GM21737 (cell line): ENCODE measurements around the gene INPP4A.

Experiments used
- ATAC-seq: cut with Tn5 transposase; IDR thresholded peaks from one replicate; pipeline ENCODE4 v1.9.1; 2021; ENCODE audit warnings: mild to moderate bottlenecking, moderate library complexity; ENCODE audit not compliant: unreplicated experiment

The INPP4A gene

DNA sequence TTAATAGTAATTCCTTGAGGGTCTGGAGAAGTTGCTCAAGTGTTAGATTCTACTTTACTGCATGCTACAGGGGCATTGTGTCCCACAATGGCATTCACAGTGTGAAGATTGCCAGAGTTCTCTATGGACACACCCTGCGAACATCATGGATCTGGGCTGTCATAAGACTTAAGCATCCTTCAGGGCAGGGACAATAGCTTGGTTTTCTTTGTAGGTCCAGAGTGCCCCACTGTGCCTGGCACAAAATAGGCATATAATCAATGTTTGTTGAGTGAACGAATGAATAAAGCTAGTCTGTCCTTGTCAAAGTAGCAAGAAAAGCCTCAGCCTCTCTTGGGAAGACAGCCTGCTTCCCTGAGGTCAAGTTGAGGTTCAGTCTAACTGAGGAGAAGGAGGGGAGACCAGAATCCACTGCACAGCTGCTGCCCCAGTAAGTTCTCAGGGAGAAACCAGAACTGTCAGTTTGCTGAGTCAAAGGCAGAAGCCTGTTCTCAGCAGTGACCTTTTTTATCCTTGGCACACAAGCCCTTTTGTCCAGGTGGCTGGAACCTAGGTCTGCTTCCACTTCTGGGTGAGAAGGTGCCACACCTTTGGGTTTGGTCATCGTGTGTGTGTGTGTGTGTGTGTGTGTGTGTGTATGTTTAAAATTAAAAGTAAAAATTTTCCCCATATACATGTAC is 15.0 kb downstream of the INPP4A start:
- no peak for ATAC-seq

DNA sequence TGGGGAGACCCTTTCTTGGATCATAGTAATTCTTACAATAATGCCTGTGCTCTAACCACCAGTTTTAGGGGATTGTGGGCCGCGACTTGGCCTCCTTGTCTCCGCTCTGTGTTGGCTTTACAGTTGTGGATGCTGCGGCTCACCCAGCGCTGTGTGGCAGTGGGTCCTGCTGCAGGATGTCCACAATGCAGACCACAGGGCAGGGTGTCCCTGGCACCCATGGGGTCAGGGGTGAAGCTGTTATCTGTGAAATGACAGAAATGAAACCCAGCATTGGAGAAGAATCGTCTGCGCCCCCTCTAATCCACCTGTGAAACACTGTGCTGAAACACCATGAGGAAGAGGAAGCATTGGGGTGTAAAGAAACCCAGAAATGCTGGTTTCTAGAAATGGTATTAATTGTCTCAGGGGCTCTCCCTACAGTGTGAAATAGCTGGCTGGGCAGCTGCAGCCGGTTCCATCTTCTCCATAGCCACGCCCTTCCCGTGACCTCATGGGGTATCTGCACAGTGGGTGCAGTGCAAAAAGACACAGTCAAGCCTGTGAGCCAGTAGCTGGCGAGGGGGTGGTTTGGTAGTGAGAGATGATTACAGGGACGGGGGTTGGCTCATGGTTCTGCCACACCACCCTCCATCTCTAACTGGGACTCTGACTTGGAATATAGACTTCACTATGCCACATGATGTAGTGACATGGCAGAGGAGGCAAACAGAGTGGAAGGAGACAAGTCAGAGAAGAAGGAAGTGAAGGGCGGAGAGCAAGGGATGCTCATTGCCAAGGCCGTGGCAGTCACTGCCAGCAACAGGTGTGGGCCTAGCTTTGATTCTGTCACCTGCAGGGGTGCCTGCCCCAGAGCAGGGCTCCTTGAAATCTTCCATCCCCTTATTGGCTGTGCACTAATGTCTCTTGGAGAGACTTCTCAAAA is 16.2 kb downstream of the INPP4A start:
- ATAC-seq = peak; percentile 58

- ATAC-seq = no peak
Measured at GRCh38 chr2:98461498-98462049, 16.9 kb downstream of the INPP4A start.

- no peak for ATAC-seq
Measured at GRCh38 chr2:98463081-98463481, 18.4 kb downstream of the INPP4A start.

DNA sequence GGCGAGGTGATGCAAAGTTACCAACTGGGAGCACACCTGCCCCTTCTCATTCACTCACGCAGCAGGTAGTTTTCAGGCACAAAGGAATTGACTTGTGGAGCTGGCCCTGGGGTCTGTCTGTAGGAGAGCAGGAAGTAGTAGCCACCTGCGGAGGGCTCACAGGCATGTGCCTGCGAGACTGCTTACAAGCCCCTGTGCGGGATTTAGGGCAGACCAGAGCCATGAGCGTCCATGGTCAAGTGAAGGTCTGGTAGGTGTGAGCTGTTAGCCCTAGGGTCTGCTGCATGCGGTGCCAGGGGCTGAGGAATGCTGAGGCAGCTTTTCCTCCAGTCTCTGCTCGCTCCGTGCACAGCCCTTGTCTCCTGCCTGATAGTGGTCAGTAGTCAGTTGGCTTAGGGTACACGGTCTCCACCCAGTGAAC is 18.9 kb downstream of the INPP4A start:
- ATAC-seq = no peak

GRCh38 chr2:98463988-98464771 is 19.5 kb downstream of the INPP4A start:
- no peak for ATAC-seq

- peak; percentile 41 for ATAC-seq
Measured at GRCh38 chr2:98464772-98465310, 20.2 kb downstream of the INPP4A start.

DNA sequence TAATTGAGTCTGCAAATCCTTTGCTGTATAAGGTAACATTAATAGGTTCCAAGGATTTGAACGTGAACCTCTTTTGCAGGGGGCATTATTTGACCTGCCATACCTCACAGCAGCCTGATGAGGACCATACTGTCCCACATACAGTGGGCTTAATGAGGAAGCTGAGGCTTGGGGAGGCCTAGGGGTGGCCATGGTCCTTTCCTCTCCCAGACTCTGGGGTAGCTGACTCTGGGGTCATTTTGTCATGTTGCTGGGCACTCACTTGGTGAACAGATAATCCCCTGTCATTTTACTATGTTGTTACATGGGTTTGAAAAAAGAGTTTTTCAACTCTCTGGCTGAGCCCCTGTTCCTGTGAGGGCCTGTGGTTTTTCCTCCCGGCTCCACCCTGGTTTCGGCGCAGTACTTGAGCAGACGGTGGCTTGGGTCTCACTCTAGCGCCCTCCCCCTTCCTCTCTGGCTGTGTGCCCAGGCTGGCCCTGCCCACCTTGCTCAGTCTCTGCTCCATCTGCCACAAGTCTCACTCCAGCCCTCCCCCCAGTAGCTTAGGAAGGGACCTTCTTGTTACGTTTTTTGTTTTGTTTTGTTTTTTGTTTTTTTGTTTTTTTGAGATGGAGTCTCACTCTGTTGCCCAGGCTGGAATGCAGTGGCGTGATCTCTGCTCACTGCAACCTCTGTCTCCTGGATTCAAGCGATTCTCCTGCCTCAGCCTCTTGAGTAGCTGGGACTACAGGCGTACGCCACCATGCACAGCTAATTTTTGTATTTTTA is 21.0 kb downstream of the INPP4A start:
- ATAC-seq = peak; percentile 30

GRCh38 chr2:98467082-98467536 is 22.5 kb downstream of the INPP4A start:
- ATAC-seq = no peak

DNA sequence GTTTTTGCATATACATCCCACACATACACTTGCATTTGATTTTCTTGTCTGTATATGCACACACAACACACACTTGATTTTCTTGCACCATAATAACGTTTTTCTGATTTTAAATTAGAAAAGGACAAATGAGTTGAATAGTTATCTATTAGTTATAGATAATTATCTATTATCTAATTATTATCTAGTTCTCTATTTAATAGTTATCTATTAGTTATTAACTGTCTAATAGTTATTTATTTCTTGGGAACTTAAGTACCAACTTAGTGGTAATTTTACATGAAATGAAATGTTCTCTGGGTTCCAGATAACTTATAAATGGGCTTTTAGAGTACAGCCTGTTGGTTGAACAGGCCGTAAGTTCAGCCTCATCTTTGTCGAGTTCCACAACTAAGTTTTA is 23.0 kb downstream of the INPP4A start:
- no peak for ATAC-seq

DNA sequence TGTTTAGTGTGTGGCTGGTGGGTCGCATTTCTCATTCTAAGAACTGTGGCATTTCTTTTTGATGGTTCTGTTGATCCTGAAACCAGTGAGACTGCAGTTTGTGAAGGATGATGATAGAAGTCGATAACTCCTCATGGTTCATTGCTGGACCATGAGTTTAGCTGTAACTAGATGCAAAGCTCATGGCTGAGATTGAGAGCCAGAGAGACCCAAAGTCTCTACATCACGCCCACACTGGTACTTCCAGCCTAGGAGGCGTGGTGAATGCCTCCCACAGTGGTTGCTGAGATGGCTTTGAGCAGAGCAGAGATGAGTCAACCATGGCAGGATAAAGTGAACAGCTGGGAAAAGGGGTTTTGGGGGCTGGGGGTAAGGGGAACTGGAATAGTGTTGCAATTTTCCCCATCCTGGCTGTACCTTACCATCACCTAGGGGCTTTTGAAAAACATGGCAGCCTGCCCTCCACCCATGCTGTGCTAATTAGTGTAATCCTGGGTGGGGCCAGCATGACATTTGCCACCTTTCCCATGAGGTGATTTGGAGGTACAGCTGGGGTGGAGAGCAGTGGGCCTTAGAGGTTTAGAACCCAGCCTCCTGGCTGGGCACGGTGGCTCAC is 24.1 kb downstream of the INPP4A start:
- ATAC-seq = peak; percentile 33

GRCh38 chr2:98469862-98470544 is 25.3 kb downstream of the INPP4A start:
- ATAC-seq = no peak

DNA sequence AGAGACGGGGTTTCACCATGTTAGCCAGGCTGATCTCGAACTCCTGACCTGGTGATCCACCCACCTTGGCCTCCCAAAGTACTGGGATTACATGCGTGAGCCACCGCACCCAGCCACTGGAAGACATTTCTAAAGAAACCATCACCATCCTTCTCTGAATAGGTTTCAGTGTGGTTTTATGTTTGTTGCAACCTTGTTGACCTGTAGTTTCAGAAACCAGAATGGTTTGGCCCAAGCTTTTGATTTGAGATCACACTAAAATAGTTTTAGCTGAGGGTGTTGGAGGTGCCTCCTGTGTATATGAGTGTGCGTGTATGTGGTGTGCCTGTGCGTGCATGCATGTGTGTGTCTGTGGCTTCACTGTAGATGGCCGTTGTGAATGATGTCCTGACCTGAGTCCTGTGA is 26.2 kb downstream of the INPP4A start:
- ATAC-seq = no peak

- ATAC-seq = no peak
Measured at GRCh38 chr2:98471402-98472131, 26.9 kb downstream of the INPP4A start.

DNA sequence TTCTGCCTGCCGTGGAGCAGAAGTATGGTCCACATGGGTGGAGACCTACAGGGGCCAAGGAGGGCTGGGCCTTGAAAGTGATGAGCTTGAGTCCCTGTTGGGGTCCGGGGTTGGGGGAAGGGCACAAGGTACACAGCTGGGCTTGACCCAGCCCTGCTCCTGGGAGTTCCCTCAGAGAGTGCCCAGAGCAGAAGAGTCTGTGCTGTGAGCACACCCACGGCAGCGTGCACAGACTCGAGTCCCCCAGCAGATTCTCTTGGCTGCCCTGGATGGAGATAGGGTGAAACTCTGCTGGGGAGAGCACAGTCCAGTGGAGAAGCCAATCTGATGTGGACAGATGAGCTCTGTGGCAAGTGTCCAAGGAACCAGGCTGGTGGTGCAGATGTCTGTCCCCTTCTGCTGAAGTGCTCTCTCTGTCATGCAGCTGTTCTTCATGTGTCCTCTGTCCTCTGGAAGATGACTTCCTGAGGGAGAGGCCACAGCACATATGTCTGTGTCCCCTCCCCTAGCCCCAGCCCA is 27.5 kb downstream of the INPP4A start:
- no peak for ATAC-seq

DNA sequence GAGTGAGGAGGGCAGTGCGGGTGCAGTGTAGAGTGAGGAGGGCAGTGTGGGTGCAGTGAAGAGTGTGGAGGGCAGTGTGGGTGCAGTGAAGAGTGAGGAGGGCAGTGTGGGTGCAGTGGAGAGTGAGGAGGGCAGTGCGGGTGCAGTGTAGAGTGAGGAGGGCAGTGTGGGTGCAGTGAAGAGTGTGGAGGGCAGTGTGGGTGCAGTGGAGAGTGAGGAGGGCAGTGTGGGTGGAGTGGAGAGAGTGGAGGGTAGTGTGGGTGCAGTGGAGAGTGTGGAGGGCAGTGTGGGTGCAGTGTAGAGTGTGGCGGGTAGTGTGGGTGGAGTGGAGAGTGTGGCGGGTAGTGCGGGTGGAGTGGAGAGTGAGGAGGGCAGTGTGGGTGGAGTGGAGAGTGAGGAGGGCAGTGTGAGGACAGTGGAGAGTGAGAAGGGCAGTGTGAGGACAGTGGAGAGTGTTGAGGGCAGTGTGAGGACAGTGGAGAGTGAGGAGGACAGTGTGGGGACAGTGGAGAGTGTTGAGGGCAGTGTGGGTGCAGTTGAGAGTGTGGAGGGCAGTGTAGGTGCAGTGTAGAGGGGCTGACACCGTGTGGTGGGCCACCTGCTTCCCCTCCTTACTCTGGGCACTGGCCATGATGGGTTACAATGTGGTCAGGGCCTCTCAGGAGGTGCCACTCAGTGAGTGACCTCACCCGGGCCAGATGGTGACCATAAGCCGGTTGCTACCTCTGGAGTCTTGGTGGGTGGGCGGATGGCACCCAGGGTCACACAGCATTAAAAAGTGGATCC is 28.5 kb downstream of the INPP4A start:
- no peak for ATAC-seq
